Activated CD8-positive, alpha-beta T cell treated with anti-CD3 and anti-CD28 coated beads, Interleukin-2, amount 10 ng/mL, durations not matched to agents 7 days and 5 days (primary cell): ENCODE measurements around the gene USPL1. TPM values are rescaled to one million over a fixed set of nuclear protein-coding genes. Genes with fewer than 3 reads are reported as not detected.

ENCODE experiments used
- ATAC-seq: fragments of 150-1000 bp; cut with Tn5 transposase; one replicate; pipeline ENCODE4 v1.10.0; 2021; ENCODE audit warnings: moderate library complexity
- CTCF ChIA-PET: fragments of 350-600 bp; sonication (Branson Sonifier 250); formaldehyde crosslinking; loops from one replicate; lab custom pipeline; 2021; ENCODE audit warnings: antibody characterized with exemption; lab: Charles Lee
- POLR2A ChIA-PET: fragments of 350-600 bp; sonication (Branson Sonifier 250); formaldehyde crosslinking; loops from one replicate; lab custom pipeline; 2021; ENCODE audit warnings: antibody characterized with exemption; lab: Charles Lee
- DNase-seq: peaks from one replicate; pipeline ENCODE4 v3.0.0-alpha.2; 2020
- H3K27ac Mint-ChIP-seq: one replicate; pipeline ENCODE4 v1.8.0; 2021; ENCODE audit warnings: mild to moderate bottlenecking, mixed read lengths
- H3K27me3 Mint-ChIP-seq: one replicate; pipeline ENCODE4 v1.8.0; 2021; ENCODE audit warnings: low read depth, mixed read lengths
- H3K36me3 Mint-ChIP-seq: one replicate; pipeline ENCODE4 v1.8.0; 2021; ENCODE audit warnings: low read depth, mixed read lengths
- H3K4me1 Mint-ChIP-seq: one replicate; pipeline ENCODE4 v1.8.0; 2021; ENCODE audit warnings: low read depth, mixed read lengths
- H3K4me3 Mint-ChIP-seq: one replicate; pipeline ENCODE4 v1.8.0; 2021; ENCODE audit warnings: mild to moderate bottlenecking, mixed read lengths
- H3K9me3 Mint-ChIP-seq: one replicate; pipeline ENCODE4 v1.8.0; 2022; ENCODE audit warnings: mixed read lengths; ENCODE audit not compliant: insufficient read depth
- total RNA-seq, 2 experiments: library from RNA; stranded (reverse); gene quantifications; one replicate each; pipeline ENCODE4 v1.2.3, GENCODE V29; 2021

USPL1 gene
- total RNA-seq, 2 experiments from 2014 or later = 14.8 to 16.7 TPM

- no peak for ATAC-seq
- CTCF ChIA-PET = interaction anchor here (1.9 to 2.0 kb wide), 2 partner anchors 80 to 527 kb away, joined by 4 to 5 read pairs; no protein-coding TSS in a partner anchor
These were observed 42.3 kb downstream of the USPL1 start for GRCh38 chr13:30659980-30660379.

GRCh38 chr13:30660796-30661195 lies 43.1 kb downstream of the USPL1 start:
- ATAC-seq (no peak), DNase-seq (no peak)
- Mint-ChIP-seq H3K36me3 (peaks cover 34% of the 10 kb centered on the region), H3K4me1 (peaks cover 7% of the 10 kb centered on the region), H3K27ac (no peak overlapping the region), H3K9me3 (no peaks in the 10 kb centered on the region), H3K27me3 (no peaks in the 10 kb centered on the region), H3K4me3 (no peak overlapping the region)
- POLR2A ChIA-PET = no interaction called here
- CTCF ChIA-PET = no interaction called here

More at GRCh38 chr13:30659980-30660379, 42.3 kb downstream of the USPL1 start:
- POLR2A ChIA-PET = no interaction called here
- Mint-ChIP-seq H3K4me3 (no peak overlapping the region), H3K36me3 (peaks cover 39% of the 10 kb centered on the region), H3K4me1 (peaks cover 11% of the 10 kb centered on the region), H3K9me3 (no peaks in the 10 kb centered on the region), H3K27me3 (no peaks in the 10 kb centered on the region), H3K27ac (no peak overlapping the region)
- no peak for DNase-seq

- ChIA-PET CTCF (no interaction called here), POLR2A (no interaction called here)
- Mint-ChIP-seq H3K27ac (no peak overlapping the region), H3K36me3 (peaks cover under 1% of the 10 kb centered on the region), H3K27me3 (no peaks in the 10 kb centered on the region), H3K4me3 (no peak overlapping the region), H3K4me1 (peaks cover 2% of the 10 kb centered on the region), H3K9me3 (no peaks in the 10 kb centered on the region)
- ATAC-seq (no peak), DNase-seq (no peak)
These were observed 47.1 kb downstream of the USPL1 start for GRCh38 chr13:30664689-30665275.

GRCh38 chr13:30665638-30666037 lies 47.9 kb downstream of the USPL1 start:
- no peaks in the 10 kb centered on the region for H3K36me3 Mint-ChIP-seq
- no peaks in the 10 kb centered on the region for H3K9me3 Mint-ChIP-seq

GRCh38 chr13:30666113-30666512 lies 48.4 kb downstream of the USPL1 start:
- CTCF ChIA-PET = no interaction called here
- DNase-seq (no peak), ATAC-seq (no peak)
- Mint-ChIP-seq H3K9me3 (no peaks in the 10 kb centered on the region), H3K4me3 (no peak overlapping the region), H3K4me1 (peaks cover 5% of the 10 kb centered on the region), H3K36me3 (no peaks in the 10 kb centered on the region), H3K27ac (no peak overlapping the region), H3K27me3 (peaks cover 4% of the 10 kb centered on the region)
- POLR2A ChIA-PET = no interaction called here

More at GRCh38 chr13:30665638-30666037, 47.9 kb downstream of the USPL1 start:
- CTCF ChIA-PET = no interaction called here
- POLR2A ChIA-PET = no interaction called here
- peaks cover 2% of the 10 kb centered on the region for H3K4me1 Mint-ChIP-seq
- H3K27ac Mint-ChIP-seq = no peak overlapping the region
- H3K27me3 Mint-ChIP-seq = no peaks in the 10 kb centered on the region
- H3K4me3 Mint-ChIP-seq = no peak overlapping the region
- DNase-seq = no peak
- ATAC-seq = no peak

GRCh38 chr13:30667014-30667413 lies 49.3 kb downstream of the USPL1 start:
- peaks cover 11% of the 10 kb centered on the region for H3K27me3 Mint-ChIP-seq
- CTCF ChIA-PET = no interaction called here
- H3K36me3 Mint-ChIP-seq = no peaks in the 10 kb centered on the region

GRCh38 chr13:30668312-30668711 lies 50.6 kb downstream of the USPL1 start:
- CTCF ChIA-PET = interaction anchor here (2.2 kb wide), 1 partner anchor 11 kb away, joined by 10 read pairs; no protein-coding TSS in a partner anchor

More at GRCh38 chr13:30667014-30667413, 49.3 kb downstream of the USPL1 start:
- Mint-ChIP-seq H3K4me3 (no peak overlapping the region), H3K9me3 (no peaks in the 10 kb centered on the region), H3K4me1 (peaks cover 5% of the 10 kb centered on the region), H3K27ac (no peak overlapping the region)
- POLR2A ChIA-PET = no interaction called here
- DNase-seq (no peak), ATAC-seq (no peak)

GRCh38 chr13:30671271-30671815 lies 53.6 kb downstream of the USPL1 start:
- ATAC-seq = no peak
- Mint-ChIP-seq H3K9me3 (no peaks in the 10 kb centered on the region), H3K27ac (no peak overlapping the region), H3K4me3 (no peak overlapping the region), H3K27me3 (peaks cover 24% of the 10 kb centered on the region), H3K4me1 (peaks cover 14% of the 10 kb centered on the region), H3K36me3 (no peaks in the 10 kb centered on the region)
- ChIA-PET CTCF (no interaction called here), POLR2A (no interaction called here)
- DNase-seq = no peak

More at GRCh38 chr13:30668312-30668711, 50.6 kb downstream of the USPL1 start:
- POLR2A ChIA-PET = no interaction called here
- DNase-seq = no peak
- Mint-ChIP-seq H3K27me3 (peaks cover 11% of the 10 kb centered on the region), H3K27ac (no peak overlapping the region), H3K4me3 (no peak overlapping the region), H3K36me3 (no peaks in the 10 kb centered on the region), H3K4me1 (peaks cover 3% of the 10 kb centered on the region), H3K9me3 (no peaks in the 10 kb centered on the region)
- ATAC-seq = no peak

- Mint-ChIP-seq H3K27me3 (peaks cover 36% of the 10 kb centered on the region), H3K27ac (peak overlapping the region; percentile 83), H3K4me1 (peaks cover 14% of the 10 kb centered on the region), H3K4me3 (peak overlapping the region; percentile 81), H3K36me3 (no peaks in the 10 kb centered on the region), H3K9me3 (no peaks in the 10 kb centered on the region)
- ChIA-PET POLR2A (no interaction called here), CTCF (no interaction called here)
- peak; percentile 94 for ATAC-seq
- peak; percentile 90 for DNase-seq
These were observed 56.2 kb downstream of the USPL1 start for GRCh38 chr13:30673669-30674521.

GRCh38 chr13:30675717-30676116 lies 58.0 kb downstream of the USPL1 start:
- peaks cover 20% of the 10 kb centered on the region for H3K4me1 Mint-ChIP-seq
- ATAC-seq (no peak), DNase-seq (no peak)
- POLR2A ChIA-PET = interaction anchor here (0.7 kb wide), 1 partner anchor 209 kb away, joined by 4 read pairs; no protein-coding TSS in a partner anchor
- CTCF ChIA-PET = interaction anchor here (1.7 kb wide), 1 partner anchor 127 kb away, joined by 6 read pairs; no protein-coding TSS in a partner anchor
- H3K36me3 Mint-ChIP-seq = no peaks in the 10 kb centered on the region
- no peak overlapping the region for H3K27ac Mint-ChIP-seq
- H3K9me3 Mint-ChIP-seq = no peaks in the 10 kb centered on the region
- H3K27me3 Mint-ChIP-seq = peaks cover 36% of the 10 kb centered on the region
- H3K4me3 Mint-ChIP-seq = no peak overlapping the region

GRCh38 chr13:30676672-30677071 lies 59.0 kb downstream of the USPL1 start:
- Mint-ChIP-seq H3K4me1 (peaks cover 17% of the 10 kb centered on the region), H3K27me3 (peaks cover 31% of the 10 kb centered on the region), H3K9me3 (no peaks in the 10 kb centered on the region), H3K4me3 (no peak overlapping the region), H3K36me3 (no peaks in the 10 kb centered on the region), H3K27ac (no peak overlapping the region)
- ChIA-PET POLR2A (no interaction called here), CTCF (no interaction called here)
- no peak for DNase-seq
- no peak for ATAC-seq
